ENCODE measurements around the gene BDKRB2. TPM values are rescaled to one million over a fixed set of nuclear protein-coding genes. Genes with fewer than 3 reads are reported as not detected.

The BDKRB2 gene
- total and polyA plus RNA-seq, 2 of the 8 experiments (the other 6 are each of a cell fraction or from before 2014, with no cell fraction given) = 0.13 to 0.21 TPM

DNA sequence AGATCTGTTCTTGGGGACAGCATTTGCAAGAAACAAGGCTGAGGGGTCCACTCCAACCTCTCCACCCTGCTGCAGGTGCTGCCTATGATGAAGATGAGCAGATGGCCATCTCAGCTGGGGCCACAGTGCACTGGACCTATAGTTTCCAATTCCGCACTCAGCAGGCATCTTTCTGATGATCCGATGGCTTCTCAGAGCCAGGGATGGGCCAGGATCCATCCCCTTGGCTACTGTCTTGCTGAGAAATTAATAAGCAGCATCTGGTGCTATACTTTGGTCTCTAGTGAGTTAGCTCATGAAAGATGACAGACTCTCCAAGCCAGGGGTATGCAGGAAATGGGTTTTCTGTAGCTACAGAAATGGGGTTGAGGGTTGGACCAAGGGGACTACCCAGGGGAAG is 33.0 kb downstream of the BDKRB2 start:
- no peak overlapping the region for H3K27ac ChIP-seq (ENCODE audit: low read depth, low read length)
- H2BK20ac ChIP-seq (ENCODE audit: low read length) = no peak overlapping the region
- WGBS, 2 experiments (ENCODE audit: extremely low coverage in 1 of 2, insufficient coverage in 1 of 2, insufficient read length in 1 of 2, insufficient replicate concordance in 2 of 2, low coverage in 1 of 2, low lambda C conversion rate in 2 of 2, missing lambda C conversion rate in 1 of 2) = 80% methylated on average over 2 of the region's 2 CpGs; no CpG with 5 or more reads in 1 of the 2 experiments
- H2AFZ ChIP-seq (ENCODE audit: low read length) = no peak overlapping the region
- peaks cover 3 to 9% of the 10 kb centered on the region in 2 experiments; a peak in 3 of 4 replicates for H3K9me3 ChIP-seq (ENCODE audit: insufficient read depth in 2 of 2, low read depth in 1 of 2, low read length in 1 of 2)
- no peak overlapping the region for H3K56ac ChIP-seq (replicated peaks; ENCODE audit: insufficient read length, low read depth, low read length)
- H3K79me1 ChIP-seq (ENCODE audit: low read depth, low read length) = no peaks in the 10 kb centered on the region
- no peak overlapping the region for H4K91ac ChIP-seq (replicated peaks; ENCODE audit: insufficient read length, low read length)
- H3K14ac ChIP-seq (ENCODE audit: insufficient read length) = no peak overlapping the region
- H4K8ac ChIP-seq (ENCODE audit: extremely low read depth, insufficient read depth, low read length) = no peak overlapping the region
- DNase-seq (ENCODE audit: low read depth in 1 of 2, low spot score in 2 of 2) (no peak), FAIRE-seq (no peak)
- POLR2A ChIA-PET (ENCODE audit: partially characterized antibody) = no interaction called here
- H2BK5ac ChIP-seq (ENCODE audit: low read depth, low read length) = no peak overlapping the region
- CTCF ChIA-PET (ENCODE audit: partially characterized antibody) = no interaction called here
- 0 out of 2 replicates have a peak, but pooled peaks cover 2% of the 10 kb centered on the region for H3K23me2 ChIP-seq (ENCODE audit: low read depth, low read length)
- no peak overlapping the region for H2BK15ac ChIP-seq (ENCODE audit: low read length)
- no peaks in the 10 kb centered on the region for H3K36me3 ChIP-seq (ENCODE audit: control insufficient read depth in 2 of 4, insufficient read depth in 4 of 4, low read length in 3 of 4)
- no peaks in the 10 kb centered on the region for H4K20me1 ChIP-seq (replicated peaks in 1 of 2; ENCODE audit: control insufficient read depth in 1 of 2, insufficient read depth in 2 of 2, low read length in 2 of 2)
- H2BK12ac ChIP-seq (ENCODE audit: low read depth, low read length) = no peak overlapping the region
- H3K27me3 ChIP-seq (replicated peaks in 1 of 4; ENCODE audit: control insufficient read depth in 3 of 4, extremely low read depth in 1 of 4, insufficient read depth in 3 of 4, low read length in 3 of 4) = no peaks in the 10 kb centered on the region
- H3K18ac ChIP-seq (ENCODE audit: extremely low read depth, low read length) = no peak overlapping the region
- no peak overlapping the region for H2BK120ac ChIP-seq (replicated peaks; ENCODE audit: low read depth, low read length)
- H2AK5ac ChIP-seq (ENCODE audit: low read depth, low read length) = no peak overlapping the region
- peaks cover 0 to 5% (median 0%) of the 10 kb centered on the region in 4 experiments; a peak in 1 of 7 replicates for H3K4me1 ChIP-seq (replicated peaks in 1 of 4; ENCODE audit: control insufficient read depth in 3 of 4, insufficient read depth in 4 of 4, low read length in 3 of 4)
- H3K9ac ChIP-seq (replicated peaks in 1 of 4; ENCODE audit: extremely low read depth in 1 of 4, low read depth in 3 of 4, low read length in 3 of 4) = no peak overlapping the region
- no peak overlapping the region for H3K4me3 ChIP-seq (ENCODE audit: extremely low read depth in 1 of 4, insufficient read depth in 2 of 4, low read depth in 3 of 4, low read length in 4 of 4)
- no peaks in the 10 kb centered on the region for H3K79me2 ChIP-seq (ENCODE audit: control insufficient read depth in 1 of 2, insufficient read depth in 2 of 2, low read length in 2 of 2)
- H3K4me2 ChIP-seq (ENCODE audit: insufficient read depth in 1 of 2, low read depth in 2 of 2, low read length in 2 of 2) = no peak overlapping the region
- H3K4ac ChIP-seq (replicated peaks; ENCODE audit: insufficient read length, low read depth, low read length) = no peak overlapping the region
- no peak overlapping the region for H4K5ac ChIP-seq (ENCODE audit: insufficient read length, low read depth, low read length)
- no peak overlapping the region for H3K23ac ChIP-seq (ENCODE audit: insufficient read length)

Measured in H1 (cell line).